ENCODE results near the gene RHOV. TPM values are rescaled to one million over a fixed set of nuclear protein-coding genes. Genes with fewer than 3 reads are reported as not detected.

Gene RHOV
- total RNA-seq, 1 experiment from 2014 or later: 4.2 TPM

GRCh38 chr15:40877694-40878093, 3.7 kb upstream of the RHOV start:
- H3K27me3 Mint-ChIP-seq (ENCODE audit: unreplicated experiment): no peaks in the 10 kb centered on the region
- no TSS peak for BruUV-seq (replicated peaks)
- peaks cover 9% of the 10 kb centered on the region for H3K4me1 Mint-ChIP-seq (ENCODE audit: low read depth, unreplicated experiment)
- no peak overlapping the region for H3K27ac Mint-ChIP-seq (ENCODE audit: unreplicated experiment)
- no peaks in the 10 kb centered on the region for H3K9me3 Mint-ChIP-seq (ENCODE audit: low read depth, unreplicated experiment)
- no peak for TF ChIP-seq CTCF (IDR thresholded peaks at IDR 0.05; ENCODE audit: unreplicated experiment)
- H3K36me3 Mint-ChIP-seq (ENCODE audit: insufficient read depth, unreplicated experiment): peaks cover 11% of the 10 kb centered on the region
- no peak for DNase-seq
- no peak overlapping the region for H3K4me3 Mint-ChIP-seq (ENCODE audit: low read depth, unreplicated experiment)
- intact Hi-C loops (cut with micrococcal nuclease; ENCODE audit: unreplicated experiment): no loop called here
- CTCF ChIA-PET: interaction anchor here (0.6 to 0.7 kb wide), 3 partner anchors 16 to 262 kb away, joined by 4 to 9 read pairs (median 5); no protein-coding TSS in a partner anchor

- Mint-ChIP-seq H3K9me3 (ENCODE audit: low read depth, unreplicated experiment) (no peaks in the 10 kb centered on the region), H3K27me3 (ENCODE audit: unreplicated experiment) (no peaks in the 10 kb centered on the region), H3K4me3 (ENCODE audit: low read depth, unreplicated experiment) (no peak overlapping the region), H3K27ac (ENCODE audit: unreplicated experiment) (no peak overlapping the region), H3K36me3 (ENCODE audit: insufficient read depth, unreplicated experiment) (peaks cover 23% of the 10 kb centered on the region), H3K4me1 (ENCODE audit: low read depth, unreplicated experiment) (peaks cover 25% of the 10 kb centered on the region)
- no peak for TF ChIP-seq CTCF (IDR thresholded peaks at IDR 0.05; ENCODE audit: unreplicated experiment)
- no TSS peak for BruUV-seq (replicated peaks)
- no peak for DNase-seq
- CTCF ChIA-PET: interaction anchor here (0.6 kb wide), 1 partner anchor 245 kb away, joined by 3 read pairs; no protein-coding TSS in a partner anchor
- intact Hi-C loops (cut with micrococcal nuclease; ENCODE audit: unreplicated experiment): no loop called here
Observed at GRCh38 chr15:40875991-40876730, 2.1 kb upstream of the RHOV start.

GRCh38 chr15:40872791-40873693, 992 bp downstream of the RHOV start:
- Mint-ChIP-seq H3K4me3 (ENCODE audit: low read depth, unreplicated experiment) (peak overlapping the region; percentile 71), H3K27ac (ENCODE audit: unreplicated experiment) (peak overlapping the region; percentile 52), H3K9me3 (ENCODE audit: low read depth, unreplicated experiment) (no peaks in the 10 kb centered on the region), H3K27me3 (ENCODE audit: unreplicated experiment) (no peaks in the 10 kb centered on the region), H3K36me3 (ENCODE audit: insufficient read depth, unreplicated experiment) (peaks cover 27% of the 10 kb centered on the region), H3K4me1 (ENCODE audit: low read depth, unreplicated experiment) (peaks cover 34% of the 10 kb centered on the region)
- TSS peak; percentile 66 for BruUV-seq (replicated peaks)
- intact Hi-C loops (cut with micrococcal nuclease; ENCODE audit: unreplicated experiment): no loop called here
- DNase-seq: no peak
- CTCF ChIA-PET: interaction anchor here (0.5 to 5.4 kb wide), 10 partner anchors 10 to 562 kb away, joined by 4 to 73 read pairs (median 6); partner anchors contain the start of genes RAD51 and VPS18
- TF ChIP-seq CTCF (IDR thresholded peaks at IDR 0.05; ENCODE audit: unreplicated experiment): no peak

GRCh38 chr15:40871749-40872617, 2.1 kb downstream of the RHOV start:
- TF ChIP-seq CTCF (IDR thresholded peaks at IDR 0.05; ENCODE audit: unreplicated experiment): no peak
- H3K4me1 Mint-ChIP-seq (ENCODE audit: low read depth, unreplicated experiment): peaks cover 34% of the 10 kb centered on the region
- BruUV-seq (replicated peaks): no TSS peak
- peaks cover 27% of the 10 kb centered on the region for H3K36me3 Mint-ChIP-seq (ENCODE audit: insufficient read depth, unreplicated experiment)
- H3K27me3 Mint-ChIP-seq (ENCODE audit: unreplicated experiment): no peaks in the 10 kb centered on the region
- H3K27ac Mint-ChIP-seq (ENCODE audit: unreplicated experiment): peak overlapping the region; percentile 52
- peak; percentile 72 for DNase-seq
- intact Hi-C loops (cut with micrococcal nuclease; ENCODE audit: unreplicated experiment): no loop called here
- CTCF ChIA-PET: interaction anchor here (0.6 to 5.4 kb wide), 5 partner anchors 10 to 162 kb away, joined by 3 to 73 read pairs (median 4); partner anchors contain the start of gene CHAC1
- H3K9me3 Mint-ChIP-seq (ENCODE audit: low read depth, unreplicated experiment): no peaks in the 10 kb centered on the region
- peak overlapping the region; percentile 37 for H3K4me3 Mint-ChIP-seq (ENCODE audit: low read depth, unreplicated experiment)
